ENCODE measurements around the gene EED.
"Not testable (repeated sequence)": the region's sequence is repeated elsewhere in the genome, so short reads cannot be mapped to it uniquely, and the experiment has no call there.

EED gene

GRCh38 chr11:86228269-86229038, 16.1 kb upstream of the EED start:
- Histone ChIP-seq H2BK5ac (ENCODE audit: low read depth, low read length, poor library complexity) (no peak overlapping the region), H2BK120ac (ENCODE audit: insufficient read depth, low read length, poor library complexity) (no peak overlapping the region), H3K4me1 (ENCODE audit: control insufficient read depth in 1 of 2, insufficient read depth in 2 of 2, low read length in 2 of 2) (no peaks in the 10 kb centered on the region), H4K8ac (ENCODE audit: low read depth, low read length) (no peak overlapping the region), H3K23ac (ENCODE audit: low read length) (no peak overlapping the region), H3K14ac (ENCODE audit: low read length) (no peak overlapping the region), H3K27me3 (ENCODE audit: insufficient read depth, low read length) (no peaks in the 10 kb centered on the region), H2AFZ (ENCODE audit: insufficient read depth, low read length, poor library complexity) (no peak overlapping the region), H3K18ac (ENCODE audit: low read length) (no peak overlapping the region), H3K79me2 (ENCODE audit: control insufficient read depth, insufficient read depth, low read length, poor library complexity) (no peaks in the 10 kb centered on the region), H3K9ac (ENCODE audit: low read length) (no peak overlapping the region), H3K27ac (ENCODE audit: low read depth, low read length) (no peak overlapping the region), H4K12ac (ENCODE audit: low read depth, low read length) (no peak overlapping the region), H3K9me3 (ENCODE audit: insufficient read depth, low read depth, low read length) (no peaks in the 10 kb centered on the region), H4K91ac (ENCODE audit: low read depth, low read length) (no peak overlapping the region), H3K4me3 (ENCODE audit: low read depth, low read length) (no peak overlapping the region), H3K79me1 (ENCODE audit: low read length) (no peaks in the 10 kb centered on the region), H3K36me3 (ENCODE audit: control insufficient read depth in 1 of 2, insufficient read depth in 2 of 2, low read length in 2 of 2) (no peaks in the 10 kb centered on the region), H3K4ac (ENCODE audit: low read depth, low read length) (no peak overlapping the region), H3K4me2 (ENCODE audit: low read length) (no peak overlapping the region), H2AK5ac (ENCODE audit: low read length) (no peak overlapping the region), H2BK12ac (ENCODE audit: low read length) (no peak overlapping the region)
- peak in 1 of 2 donors; percentile 47 for DNase-seq
- no CpG with 5 or more reads among the region's 3 CpGs for WGBS (ENCODE audit: extremely low coverage, insufficient coverage, insufficient read length)

GRCh38 chr11:86229039-86229330, 15.6 kb upstream of the EED start:
- not testable (repeated sequence) for H3K79me1 ChIP-seq (ENCODE audit: low read length); H3K4me1 ChIP-seq (ENCODE audit: control insufficient read depth in 1 of 2, insufficient read depth in 2 of 2, low read length in 2 of 2); H4K8ac ChIP-seq (ENCODE audit: low read depth, low read length); H2AFZ ChIP-seq (ENCODE audit: insufficient read depth, low read length, poor library complexity); H2AK5ac ChIP-seq (ENCODE audit: low read length); H3K4me2 ChIP-seq (ENCODE audit: low read length); H4K91ac ChIP-seq (ENCODE audit: low read depth, low read length); H3K23ac ChIP-seq (ENCODE audit: low read length); H3K4ac ChIP-seq (ENCODE audit: low read depth, low read length); H3K4me3 ChIP-seq (ENCODE audit: low read depth, low read length); H3K36me3 ChIP-seq (ENCODE audit: control insufficient read depth in 1 of 2, insufficient read depth in 2 of 2, low read length in 2 of 2); H3K27ac ChIP-seq (ENCODE audit: low read depth, low read length); H2BK5ac ChIP-seq (ENCODE audit: low read depth, low read length, poor library complexity); H4K12ac ChIP-seq (ENCODE audit: low read depth, low read length); H3K14ac ChIP-seq (ENCODE audit: low read length); H3K9ac ChIP-seq (ENCODE audit: low read length); H2BK12ac ChIP-seq (ENCODE audit: low read length); H2BK120ac ChIP-seq (ENCODE audit: insufficient read depth, low read length, poor library complexity); H3K79me2 ChIP-seq (ENCODE audit: control insufficient read depth, insufficient read depth, low read length, poor library complexity); H3K9me3 ChIP-seq (ENCODE audit: insufficient read depth, low read depth, low read length); H3K18ac ChIP-seq (ENCODE audit: low read length); H3K27me3 ChIP-seq (ENCODE audit: insufficient read depth, low read length)
- peak in 1 of 2 donors; percentile 18 for DNase-seq
- WGBS (ENCODE audit: extremely low coverage, insufficient coverage, insufficient read length) = no CpG with 5 or more reads among the region's 3 CpGs

GRCh38 chr11:86230179-86230804, 14.3 kb upstream of the EED start:
- Histone ChIP-seq H3K9ac (ENCODE audit: low read length) (no peak overlapping the region), H3K14ac (ENCODE audit: low read length) (no peak overlapping the region), H2AFZ (ENCODE audit: insufficient read depth, low read length, poor library complexity) (no peak overlapping the region), H3K79me2 (ENCODE audit: control insufficient read depth, insufficient read depth, low read length, poor library complexity) (no peaks in the 10 kb centered on the region), H3K18ac (ENCODE audit: low read length) (no peak overlapping the region), H3K27me3 (ENCODE audit: insufficient read depth, low read length) (no peaks in the 10 kb centered on the region), H4K12ac (ENCODE audit: low read depth, low read length) (no peak overlapping the region), H3K23ac (ENCODE audit: low read length) (no peak overlapping the region), H3K79me1 (ENCODE audit: low read length) (no peaks in the 10 kb centered on the region), H3K4me3 (ENCODE audit: low read depth, low read length) (no peak overlapping the region), H3K9me3 (ENCODE audit: insufficient read depth, low read depth, low read length) (no peaks in the 10 kb centered on the region), H4K91ac (ENCODE audit: low read depth, low read length) (no peak overlapping the region), H2BK12ac (ENCODE audit: low read length) (no peak overlapping the region), H2AK5ac (ENCODE audit: low read length) (no peak overlapping the region), H2BK120ac (ENCODE audit: insufficient read depth, low read length, poor library complexity) (no peak overlapping the region), H3K27ac (ENCODE audit: low read depth, low read length) (no peak overlapping the region), H3K4me2 (ENCODE audit: low read length) (no peak overlapping the region), H3K36me3 (ENCODE audit: control insufficient read depth in 1 of 2, insufficient read depth in 2 of 2, low read length in 2 of 2) (no peaks in the 10 kb centered on the region), H3K4me1 (ENCODE audit: control insufficient read depth in 1 of 2, insufficient read depth in 2 of 2, low read length in 2 of 2) (no peaks in the 10 kb centered on the region), H2BK5ac (ENCODE audit: low read depth, low read length, poor library complexity) (no peak overlapping the region), H3K4ac (ENCODE audit: low read depth, low read length) (no peak overlapping the region), H4K8ac (ENCODE audit: low read depth, low read length) (no peak overlapping the region)
- no CpG with 5 or more reads among the region's 1 CpG for WGBS (ENCODE audit: extremely low coverage, insufficient coverage, insufficient read length)
- no peak for DNase-seq

- Histone ChIP-seq H3K9ac (ENCODE audit: low read length) (no peak overlapping the region), H2AK5ac (ENCODE audit: low read length) (no peak overlapping the region), H2AFZ (ENCODE audit: insufficient read depth, low read length, poor library complexity) (no peak overlapping the region), H3K9me3 (ENCODE audit: insufficient read depth, low read depth, low read length) (no peaks in the 10 kb centered on the region), H2BK120ac (ENCODE audit: insufficient read depth, low read length, poor library complexity) (no peak overlapping the region), H3K4me1 (ENCODE audit: control insufficient read depth in 1 of 2, insufficient read depth in 2 of 2, low read length in 2 of 2) (no peaks in the 10 kb centered on the region), H3K18ac (ENCODE audit: low read length) (no peak overlapping the region), H2BK12ac (ENCODE audit: low read length) (no peak overlapping the region), H3K79me1 (ENCODE audit: low read length) (no peaks in the 10 kb centered on the region), H4K91ac (ENCODE audit: low read depth, low read length) (no peak overlapping the region), H3K79me2 (ENCODE audit: control insufficient read depth, insufficient read depth, low read length, poor library complexity) (no peaks in the 10 kb centered on the region), H3K27me3 (ENCODE audit: insufficient read depth, low read length) (no peaks in the 10 kb centered on the region), H3K14ac (ENCODE audit: low read length) (no peak overlapping the region), H4K8ac (ENCODE audit: low read depth, low read length) (no peak overlapping the region), H3K36me3 (ENCODE audit: control insufficient read depth in 1 of 2, insufficient read depth in 2 of 2, low read length in 2 of 2) (no peaks in the 10 kb centered on the region), H4K12ac (ENCODE audit: low read depth, low read length) (no peak overlapping the region), H2BK5ac (ENCODE audit: low read depth, low read length, poor library complexity) (no peak overlapping the region), H3K23ac (ENCODE audit: low read length) (no peak overlapping the region), H3K4ac (ENCODE audit: low read depth, low read length) (no peak overlapping the region), H3K27ac (ENCODE audit: low read depth, low read length) (no peak overlapping the region), H3K4me3 (ENCODE audit: low read depth, low read length) (no peak overlapping the region), H3K4me2 (ENCODE audit: low read length) (no peak overlapping the region)
- DNase-seq = no peak
These were observed 13.6 kb upstream of the EED start for GRCh38 chr11:86230921-86231434.
